ENCODE data around the gene ITGB6.

Gene ITGB6

GRCh38 chr2:160199683-160200389, at the start of gene ITGB6:
ITGB6 (minus strand) TSS chr2:160200272; CDS start chr2:160200063, 209 bp downstream.
- in situ Hi-C loops (cut with MboI; ENCODE audit: low sequenced_read_pairs): no loop called here

DNA sequence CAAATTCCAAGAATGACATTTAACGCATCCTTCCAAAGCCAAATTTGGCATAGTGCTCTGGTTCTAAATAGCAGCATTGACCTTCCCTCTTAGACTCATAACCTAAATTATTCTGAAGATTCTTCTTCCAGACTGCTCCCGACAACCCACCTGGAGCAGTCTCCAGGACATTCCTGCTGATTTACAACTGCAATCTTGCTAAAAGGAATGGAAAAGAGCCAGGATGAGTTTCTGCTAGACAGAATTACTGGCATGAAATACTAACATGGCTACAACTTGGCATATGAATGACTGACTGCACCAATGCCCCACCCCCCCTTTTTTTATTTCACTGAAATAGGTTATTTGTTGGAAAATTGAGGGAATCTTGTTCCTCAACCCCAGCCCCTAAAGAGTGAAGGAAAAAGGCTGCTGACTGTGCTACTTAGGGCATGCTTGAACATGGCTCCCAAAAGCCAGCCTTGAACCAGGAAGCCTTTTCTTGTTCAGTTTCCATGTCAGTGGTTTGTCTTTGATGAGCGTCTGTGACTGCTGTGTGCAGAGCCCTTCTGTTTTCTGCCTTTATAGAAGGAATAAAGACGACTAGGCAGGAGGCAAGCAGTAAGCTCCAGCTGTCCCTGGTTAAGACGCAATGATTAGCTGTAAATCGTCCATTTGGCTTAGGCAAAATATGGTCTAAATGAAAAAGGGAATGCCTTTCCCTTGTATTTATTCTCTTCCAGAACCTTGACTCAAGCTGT, 47.4 kb upstream of the ITGB6 start:
- in situ Hi-C loops (cut with MboI; ENCODE audit: low sequenced_read_pairs): no loop called here

- in situ Hi-C loops (cut with MboI; ENCODE audit: low sequenced_read_pairs): no loop called here
Observed at GRCh38 chr2:160246356-160246755, 46.3 kb upstream of the ITGB6 start.

DNA sequence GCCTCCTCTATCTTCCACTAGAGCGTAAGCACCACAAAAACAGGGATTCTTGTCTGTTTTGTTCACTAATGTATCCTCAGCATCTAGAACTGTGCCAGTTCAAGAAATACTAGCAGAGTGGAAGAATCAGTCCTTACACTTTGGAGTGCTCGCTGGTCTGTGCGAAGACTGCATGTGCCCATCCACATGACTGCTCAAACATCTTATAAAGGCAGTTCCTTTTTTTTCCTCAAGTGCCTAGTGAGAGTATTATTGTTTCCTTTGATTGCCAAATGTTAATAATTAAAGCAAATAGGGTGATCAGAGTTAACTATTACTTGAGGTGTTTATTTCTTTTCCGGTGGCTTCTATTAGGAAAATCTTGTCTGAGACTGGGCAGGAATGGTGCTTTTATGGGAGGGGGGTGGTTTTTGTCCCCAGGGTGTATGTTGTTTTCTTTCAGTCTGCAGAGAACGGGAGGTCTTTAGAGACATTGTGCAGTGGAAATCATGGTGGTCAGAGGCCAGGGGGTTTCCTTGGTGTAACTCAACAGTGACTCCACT, 45.6 kb upstream of the ITGB6 start:
- in situ Hi-C loops (cut with MboI; ENCODE audit: low sequenced_read_pairs): no loop called here

DNA sequence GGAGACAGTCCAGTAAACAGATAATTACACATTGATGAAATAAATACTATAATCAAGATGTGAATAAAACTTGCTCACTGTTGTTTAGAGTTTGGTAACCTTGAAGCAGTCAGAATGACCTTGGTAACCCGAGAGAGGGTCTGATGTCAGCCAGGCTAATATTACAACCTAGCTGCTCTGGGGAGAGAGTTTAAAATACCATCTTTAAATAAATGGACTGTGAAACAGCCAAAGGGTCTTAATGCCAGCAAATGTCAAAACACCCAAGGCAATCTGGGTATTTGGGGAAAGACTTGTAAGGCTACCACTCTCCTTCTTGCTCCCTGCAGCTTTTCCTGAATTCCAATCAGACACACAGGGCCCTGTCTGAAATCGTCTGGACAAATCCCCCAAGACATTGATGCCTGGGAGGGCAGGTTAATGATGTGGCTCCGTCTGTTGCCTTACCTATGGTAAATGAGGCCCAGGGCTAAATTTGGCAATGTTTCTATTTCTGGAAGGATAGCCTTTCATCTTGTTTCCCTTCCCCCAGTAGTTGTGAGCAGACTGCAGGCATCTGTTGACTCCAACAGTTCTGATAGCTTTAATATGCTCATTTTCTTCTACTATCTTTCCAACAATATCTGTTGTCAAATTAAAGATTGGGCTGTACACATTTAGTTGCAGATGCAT, 43.0 kb upstream of the ITGB6 start:
- in situ Hi-C loops (cut with MboI; ENCODE audit: low sequenced_read_pairs): no loop called here

GRCh38 chr2:160241251-160242137, 41.4 kb upstream of the ITGB6 start:
- in situ Hi-C loops (cut with MboI; ENCODE audit: low sequenced_read_pairs): no loop called here

GRCh38 chr2:160239436-160239835, 39.4 kb upstream of the ITGB6 start:
- in situ Hi-C loops (cut with MboI; ENCODE audit: low sequenced_read_pairs): no loop called here

GRCh38 chr2:160238392-160238791, 38.3 kb upstream of the ITGB6 start:
- in situ Hi-C loops (cut with MboI; ENCODE audit: low sequenced_read_pairs): no loop called here

DNA sequence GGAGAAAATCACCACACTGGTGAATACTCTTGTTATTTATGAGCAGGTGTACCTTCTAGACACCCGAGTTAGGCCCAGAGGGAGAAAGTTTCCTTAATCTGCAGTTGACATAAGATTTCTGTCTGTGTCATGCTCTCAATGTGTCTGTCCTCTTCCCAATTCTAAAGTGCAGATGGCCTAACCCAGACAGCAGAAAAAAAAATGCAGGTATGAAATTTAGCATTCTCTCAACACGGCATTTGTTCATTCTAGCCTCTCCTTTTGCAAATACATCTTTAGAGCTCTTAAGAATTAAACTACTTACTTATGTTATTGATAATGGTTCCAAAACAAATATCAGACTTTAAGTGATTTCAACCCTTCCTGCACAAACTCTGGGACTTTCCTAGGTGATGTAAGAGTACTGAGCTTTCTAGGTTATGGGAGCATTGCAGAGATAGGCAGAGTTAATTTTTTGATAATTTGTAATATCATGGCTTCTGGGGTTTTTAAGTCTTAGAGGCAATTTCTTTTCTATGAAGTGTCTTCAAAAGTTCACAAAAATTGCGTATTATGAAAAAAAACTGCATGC, 32.9 kb upstream of the ITGB6 start:
- in situ Hi-C loops (cut with MboI; ENCODE audit: low sequenced_read_pairs): no loop called here

GRCh38 chr2:160229591-160229990, 29.5 kb upstream of the ITGB6 start:
- in situ Hi-C loops (cut with MboI; ENCODE audit: low sequenced_read_pairs): no loop called here

- in situ Hi-C loops (cut with MboI; ENCODE audit: low sequenced_read_pairs): no loop called here
Observed at GRCh38 chr2:160228141-160228917, 28.3 kb upstream of the ITGB6 start.

GRCh38 chr2:160227293-160227915, 27.3 kb upstream of the ITGB6 start:
- in situ Hi-C loops (cut with MboI; ENCODE audit: low sequenced_read_pairs): no loop called here

DNA sequence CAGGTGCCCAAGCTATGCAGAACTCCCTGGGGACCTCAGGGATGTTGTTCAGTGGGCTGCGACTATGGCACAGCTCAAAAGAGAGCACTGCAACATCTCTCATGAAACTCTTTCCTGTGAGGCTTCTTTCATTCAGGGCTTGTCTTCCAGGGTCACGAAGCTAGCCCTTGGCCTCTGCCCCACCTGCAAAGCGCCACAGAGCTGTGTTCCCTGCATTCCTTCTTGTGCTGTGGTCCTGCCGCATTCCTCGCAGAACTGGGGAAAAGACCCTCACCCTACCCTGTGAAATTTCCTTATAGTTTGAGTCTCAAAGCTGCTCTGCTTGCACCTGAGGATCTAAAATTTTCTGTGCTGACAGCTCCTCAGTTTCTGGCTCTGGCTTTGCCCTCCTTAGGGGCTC, 26.3 kb upstream of the ITGB6 start:
- in situ Hi-C loops (cut with MboI; ENCODE audit: low sequenced_read_pairs): no loop called here

DNA sequence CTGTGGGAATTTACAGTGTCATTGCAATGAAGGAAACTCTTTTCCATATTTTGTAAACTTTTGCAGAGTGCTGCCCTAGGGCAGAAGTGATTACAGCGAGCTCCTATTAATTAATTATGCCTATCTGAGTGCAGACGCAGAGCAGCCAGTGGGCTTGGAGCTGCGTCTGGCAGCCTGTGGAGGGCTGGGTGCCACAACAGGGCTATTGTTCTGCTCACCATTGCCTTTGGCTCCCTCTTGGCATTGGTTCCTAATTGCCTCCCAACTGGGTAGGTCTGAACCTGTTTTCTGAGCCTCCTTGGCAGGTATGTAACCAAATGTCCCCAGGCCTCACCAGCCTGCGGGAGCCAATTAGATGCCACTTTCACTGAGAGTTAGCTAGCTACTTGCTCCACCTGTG, 25.6 kb upstream of the ITGB6 start:
- in situ Hi-C loops (cut with MboI; ENCODE audit: low sequenced_read_pairs): no loop called here

- in situ Hi-C loops (cut with MboI; ENCODE audit: low sequenced_read_pairs): no loop called here
Observed at GRCh38 chr2:160224507-160224906, 24.4 kb upstream of the ITGB6 start.

DNA sequence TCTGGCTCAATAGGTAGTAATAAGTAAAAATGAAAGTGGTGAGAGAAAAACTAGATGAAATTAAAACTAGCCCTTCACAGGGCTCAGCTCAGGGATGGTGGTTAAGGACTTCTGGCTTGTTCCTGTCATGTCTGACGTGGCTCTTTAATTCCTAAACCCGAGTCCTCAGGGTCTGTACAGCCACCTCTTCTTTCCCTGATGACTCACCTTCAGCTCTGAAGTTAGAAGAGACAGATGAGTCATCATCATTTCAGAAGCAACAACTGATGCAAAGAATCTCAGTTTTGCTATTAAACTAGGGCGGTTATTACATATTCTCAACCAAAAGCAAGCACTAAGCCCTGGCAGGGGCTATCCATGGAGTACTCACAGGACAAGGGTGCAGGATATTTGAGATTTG, 24.0 kb upstream of the ITGB6 start:
- in situ Hi-C loops (cut with MboI; ENCODE audit: low sequenced_read_pairs): no loop called here

DNA sequence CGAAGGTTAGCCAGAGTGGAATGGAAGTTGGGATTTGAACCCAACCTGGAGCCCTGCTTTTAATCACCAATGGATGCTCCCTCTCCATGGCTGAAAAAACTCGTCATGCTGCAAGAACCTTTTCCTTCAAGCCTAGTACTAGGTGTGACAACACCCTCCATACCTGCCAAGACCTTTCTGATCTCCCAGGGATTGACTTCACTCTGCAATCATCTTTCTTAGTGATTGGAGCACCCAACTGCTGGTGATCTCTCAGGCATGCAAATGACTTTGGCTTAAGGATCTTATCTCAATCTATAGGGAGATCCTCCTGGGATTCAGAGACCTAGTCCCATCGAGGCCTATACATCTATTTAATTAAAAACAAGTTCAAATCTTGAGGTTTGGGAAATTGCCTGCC, 23.5 kb upstream of the ITGB6 start:
- in situ Hi-C loops (cut with MboI; ENCODE audit: low sequenced_read_pairs): no loop called here

- in situ Hi-C loops (cut with MboI; ENCODE audit: low sequenced_read_pairs): no loop called here
Observed at GRCh38 chr2:160222546-160223283, 22.6 kb upstream of the ITGB6 start.
